SU-DHL-6 (cell line): ENCODE results near the gene MXD4.

ENCODE experiments used
- CTCF ChIP-seq: fragments of 200-600 bp; sonication (generic); IDR thresholded peaks from one replicate; pipeline ENCODE4 v1.5.1; 2017; ENCODE audit warnings: antibody characterized with exemption, mild to moderate bottlenecking, low read length, moderate library complexity; ENCODE audit not compliant: insufficient read depth, poor library complexity, severe bottlenecking
- EZH2phosphoT487 ChIP-seq: fragments of 200-600 bp; sonication (generic), shearing (Covaris generic); conservative IDR thresholded peaks from 2 replicates; pipeline ENCODE4 v1.6.1; 2018; ENCODE audit warnings: mild to moderate bottlenecking, antibody characterized with exemption, low read length, moderate library complexity, mixed read lengths

GRCh38 chr4:2272026-2272827 lies 10.3 kb upstream of the MXD4 start:
- TF ChIP-seq CTCF = no peak
- TF ChIP-seq EZH2phosphoT487 = no peak
